IMR-90 (cell line): Measurements from ENCODE around the gene SH3BP4. TPM values are rescaled to one million over a fixed set of nuclear protein-coding genes. Genes with fewer than 3 reads are reported as not detected.

Experiments used
- ATAC-seq: fragments of 200-7000 bp; cut with Tn5 transposase; 2 replicates; pipeline ENCODE4 v1.9.1; 2020; ENCODE audit warnings: low read depth, mild to moderate bottlenecking, moderate library complexity
- BruUV-seq: library from RNA; stranded (reverse); fragments of 400-500 nt; replicated peaks from 2 replicates; lab custom pipeline; 2021; lab: Mats Ljungman, UMichigan
- CTCF ChIA-PET: fragments of 300-600 bp; formaldehyde crosslinking; extraction: SDS; loops from one replicate; lab custom pipeline; 2021; ENCODE audit warnings: antibody characterized with exemption; lab: Yijun Ruan, JAX
- POLR2A ChIA-PET: fragments of 300-600 bp; sonication (Branson Sonifier 250); formaldehyde crosslinking; loops from one replicate; lab custom pipeline; 2022; ENCODE audit warnings: antibody characterized with exemption; ENCODE audit not compliant: unreplicated experiment; lab: Charles Lee
- DNase-seq: peaks from one replicate; pipeline ENCODE4 v3.0.0; 2013
- H2AFZ ChIP-seq: replicated peaks from 2 replicates; pipeline ENCODE3; 2013; ENCODE audit warnings: low read length, mild to moderate bottlenecking; ENCODE audit not compliant: poor library complexity
- H2AK5ac ChIP-seq: 2 replicates; pipeline ENCODE4 v1.6.1; 2013; ENCODE audit warnings: low read depth, low read length, inconsistent platforms
- H2AK9ac ChIP-seq: replicated peaks from 2 replicates; pipeline ENCODE3; 2013; ENCODE audit warnings: mild to moderate bottlenecking, low read depth, low read length, moderate library complexity; ENCODE audit not compliant: poor library complexity
- H2BK120ac ChIP-seq: 2 replicates; pipeline ENCODE4 v1.6.1; 2013; ENCODE audit warnings: low read depth, low read length, inconsistent platforms
- H2BK15ac ChIP-seq: 3 replicates; pipeline ENCODE4 v1.6.1; 2013; ENCODE audit warnings: low read depth, low read length, inconsistent platforms
- H2BK20ac ChIP-seq: 2 replicates; pipeline ENCODE4 v1.6.1; 2013; ENCODE audit warnings: low read depth, mild to moderate bottlenecking, inconsistent platforms, low read length, moderate library complexity
- H2BK5ac ChIP-seq: 2 replicates; pipeline ENCODE4 v1.6.1; 2013; ENCODE audit warnings: mild to moderate bottlenecking, low read depth, low read length, inconsistent platforms; ENCODE audit not compliant: poor library complexity, severe bottlenecking
- H3K14ac ChIP-seq: replicated peaks from 2 replicates; pipeline ENCODE4 v1.6.1; 2013; ENCODE audit warnings: low read depth, low read length, inconsistent platforms
- H3K18ac ChIP-seq: 2 replicates; pipeline ENCODE4 v1.6.1; 2013; ENCODE audit warnings: low read depth, low read length, control low read depth
- H3K23ac ChIP-seq: 2 replicates; pipeline ENCODE4 v1.6.1; 2013; ENCODE audit warnings: low read depth, low read length, inconsistent platforms
- H3K27ac ChIP-seq: 2 replicates; pipeline ENCODE4 v1.5.1; 2013; ENCODE audit warnings: mild to moderate bottlenecking, control low read depth, low read length; ENCODE audit not compliant: insufficient read depth
- H3K27me3 ChIP-seq: 2 replicates; pipeline ENCODE4 v1.6.1; 2013; ENCODE audit warnings: low read length; ENCODE audit not compliant: control insufficient read depth, insufficient read depth
- H3K36me3 ChIP-seq: 2 replicates; pipeline ENCODE4 v1.6.1; 2013; ENCODE audit warnings: low read length, mixed read lengths; ENCODE audit not compliant: control insufficient read depth, insufficient read depth
- H3K4ac ChIP-seq: 2 replicates; pipeline ENCODE4 v1.6.1; 2013; ENCODE audit warnings: low read depth, low read length, inconsistent platforms
- H3K4me1 ChIP-seq: 2 replicates; pipeline ENCODE4 v1.6.1; 2013; ENCODE audit warnings: low read length, mixed read lengths; ENCODE audit not compliant: control insufficient read depth, insufficient read depth
- H3K4me2 ChIP-seq: 2 replicates; pipeline ENCODE4 v1.6.1; 2013; ENCODE audit warnings: low read depth, mild to moderate bottlenecking, control low read depth, low read length, moderate library complexity
- H3K4me3 ChIP-seq: 2 replicates; pipeline ENCODE4 v1.5.1; 2013; ENCODE audit warnings: low read depth, mild to moderate bottlenecking, control low read depth, low read length, moderate library complexity; ENCODE audit not compliant: insufficient read depth
- H3K56ac ChIP-seq: 2 replicates; pipeline ENCODE4 v1.6.1; 2013; ENCODE audit warnings: low read length, inconsistent platforms; ENCODE audit not compliant: insufficient read depth; ENCODE audit errors: extremely low read depth
- H3K79me1 ChIP-seq, 2 experiments: 2 replicates each; pipeline ENCODE4 v1.6.1; 2013; ENCODE audit warnings: low read length in 2 of 2, inconsistent platforms in 1 of 2, low read depth in 1 of 2
- H3K9ac ChIP-seq: 2 replicates; pipeline ENCODE4 v1.6.1; 2013; ENCODE audit warnings: low read depth, low read length, control low read depth
- H3K9me1 ChIP-seq: 2 replicates; pipeline ENCODE4 v1.6.1; 2013; ENCODE audit warnings: low read length, inconsistent platforms; ENCODE audit not compliant: insufficient read depth
- H3K9me3 ChIP-seq: 2 replicates; pipeline ENCODE4 v1.6.1; 2013; ENCODE audit warnings: low read length; ENCODE audit not compliant: control insufficient read depth, insufficient read depth
- H4K20me1 ChIP-seq: 2 replicates; pipeline ENCODE4 v1.6.1; 2013; ENCODE audit warnings: low read length, inconsistent platforms; ENCODE audit not compliant: insufficient read depth
- H4K5ac ChIP-seq: 2 replicates; pipeline ENCODE4 v1.6.1; 2013; ENCODE audit warnings: mild to moderate bottlenecking, low read depth, low read length, control low read depth
- H4K8ac ChIP-seq, 2 experiments: 2 replicates each; pipeline ENCODE4 v1.6.1; 2013; ENCODE audit warnings: low read depth in 2 of 2, low read length in 2 of 2, control low read depth in 1 of 2, inconsistent platforms in 1 of 2
- H4K91ac ChIP-seq: 2 replicates; pipeline ENCODE4 v1.6.1; 2013; ENCODE audit warnings: low read depth, low read length, inconsistent platforms; ENCODE audit not compliant: insufficient read depth
- ELK1 ChIP-seq: fragments of 150-350 bp; IDR thresholded peaks from 2 replicates; pipeline ENCODE4 v1.6.1; 2016; ENCODE audit warnings: low read depth, mild to moderate bottlenecking, low read length, moderate library complexity, borderline replicate concordance
- MAFK ChIP-seq: IDR thresholded peaks from 2 replicates; pipeline ENCODE4 v1.6.1; 2012; ENCODE audit warnings: low read depth, low read length, improper control_type of control experiment
- MXI1 ChIP-seq: IDR thresholded peaks from 2 replicates; pipeline ENCODE4 v1.6.1; 2012; ENCODE audit warnings: low read depth, mild to moderate bottlenecking, low read length, moderate library complexity, borderline replicate concordance
- NFE2L2 ChIP-seq: fragments of 150-350 bp; IDR thresholded peaks from 2 replicates; pipeline ENCODE4 v1.6.1; 2016; ENCODE audit warnings: low read depth, mild to moderate bottlenecking, low read length
- SMC3 ChIP-seq: fragments of 150-350 bp; IDR thresholded peaks from 2 replicates; pipeline ENCODE4 v1.6.1; 2016; ENCODE audit warnings: low read depth, mild to moderate bottlenecking, antibody characterized with exemption, low read length, moderate library complexity
- WGBS, 2 experiments: methylation state at CpG; one replicate each; pipeline versions ENCODE4 v1.1.5 to v1.1.7; 2013; ENCODE audit warnings: missing lambda C conversion rate in 2 of 2; ENCODE audit not compliant: insufficient read length in 1 of 2; ENCODE audit errors: extremely low coverage in 2 of 2; 5-methylcytosine and 5-hydroxymethylcytosine counted together
- dilution Hi-C: fragments of 300-500 bp; cut with HindIII; formaldehyde crosslinking; loops from one replicate; pipeline ENCODE4 v1.14.3; 2018; ENCODE audit warnings: low sequenced_read_pairs; ENCODE audit not compliant: unreplicated experiment
- in situ Hi-C: fragments of 300-500 bp; cut with MboI; formaldehyde crosslinking; loops from 3 replicates; pipeline ENCODE4 v1.14.3; 2019; ENCODE audit warnings: low sequenced_read_pairs, inconsistent platforms, mixed read lengths
- intact Hi-C: fragments of 100-400 bp; cut with micrococcal nuclease; formaldehyde crosslinking; loops from 2 replicates; pipeline ENCODE4 v1.10.0; 2022
- polyA plus RNA-seq, 3 experiments: library from polyadenylated mRNA; depleted of rRNA; stranded (reverse); fragments of >200 nt; gene quantifications; 2 replicates each; pipeline ENCODE4 v1.2.3, GENCODE V29; 2012; ENCODE audit warnings: low replicate concordance in 1 of 3
- total RNA-seq: library from RNA; depleted of rRNA; stranded (reverse); fragments of >200 nt; gene quantifications from 2 replicates; pipeline ENCODE4 v1.2.3, GENCODE V29; 2012

The SH3BP4 gene
- total and polyA plus RNA-seq, 2 of the 4 experiments (the other 2 are of a cell fraction) = 104 to 122 TPM

DNA sequence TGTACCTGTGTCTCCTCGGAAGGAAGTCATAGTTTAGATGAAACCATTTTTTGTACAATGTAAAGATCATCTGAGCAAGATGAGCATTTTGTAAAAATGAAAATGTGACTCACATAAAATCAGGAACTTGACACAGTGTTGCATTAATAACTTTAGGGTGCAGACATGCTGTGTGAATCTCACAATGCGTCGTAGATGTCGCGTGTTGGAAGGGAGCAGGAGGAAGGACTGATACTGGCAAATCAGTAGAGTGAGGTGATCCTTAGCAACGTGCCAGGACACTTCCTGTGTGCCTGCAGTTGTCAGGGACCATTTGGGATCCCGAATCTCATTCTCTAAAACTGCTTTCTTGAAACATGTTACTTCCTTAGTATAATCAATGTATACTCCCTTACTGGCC lies 103.1 kb downstream of the SH3BP4 start:
- H4K20me1 ChIP-seq = peaks cover 49% of the 10 kb centered on the region
- no peaks in the 10 kb centered on the region for H3K9me3 ChIP-seq
- peaks cover 41 to 65% of the 10 kb centered on the region in 2 experiments for H3K79me1 ChIP-seq
- no peak overlapping the region for H4K5ac ChIP-seq
- intact Hi-C loops = loop anchor here (5.0 kb wide), 1 partner anchor 503 kb away; no protein-coding TSS in a partner anchor
- no peak overlapping the region for H3K56ac ChIP-seq
- peaks cover 13% of the 10 kb centered on the region for H3K4me1 ChIP-seq
- H3K9ac ChIP-seq = no peak overlapping the region
- ChIA-PET POLR2A (no interaction called here), CTCF (no interaction called here)
- no peak overlapping the region for H2BK120ac ChIP-seq
- BruUV-seq = no TSS peak
- H2AFZ ChIP-seq = no peak overlapping the region
- no peak for TF ChIP-seq SMC3
- no peak for TF ChIP-seq ELK1
- no peak for TF ChIP-seq MXI1
- TF ChIP-seq NFE2L2 = no peak
- no peak for TF ChIP-seq MAFK
- H3K4me3 ChIP-seq = no peak overlapping the region
- no peak overlapping the region for H3K4ac ChIP-seq
- H2BK5ac ChIP-seq = no peak overlapping the region
- no peak overlapping the region for H4K91ac ChIP-seq
- H3K23ac ChIP-seq = no peak overlapping the region
- no peak overlapping the region for H2BK20ac ChIP-seq
- H4K8ac ChIP-seq = peak overlapping the region in 1 of 2 experiments; percentile 38; a peak in 1 of 4 replicates
- no peak overlapping the region for H3K18ac ChIP-seq
- H3K4me2 ChIP-seq = no peak overlapping the region
- H2AK5ac ChIP-seq = no peak overlapping the region
- H3K9me1 ChIP-seq = peaks cover 50% of the 10 kb centered on the region
- no peak for DNase-seq
- dilution Hi-C loops = no loop called here
- H2AK9ac ChIP-seq = no peak overlapping the region
- in situ Hi-C loops = no loop called here
- no peak overlapping the region for H3K27ac ChIP-seq
- no peak overlapping the region for H3K14ac ChIP-seq
- WGBS, 2 experiments = no CpG with 5 or more reads among the region's 7 CpGs
- peaks cover 47% of the 10 kb centered on the region for H3K36me3 ChIP-seq
- H2BK15ac ChIP-seq = no peak overlapping the region
- no peak for ATAC-seq
- H3K27me3 ChIP-seq = no peaks in the 10 kb centered on the region
